ENCODE measurements around the gene LRRK2.
"Not testable (repeated sequence)": the region's sequence is repeated elsewhere in the genome, so short reads cannot be mapped to it uniquely, and the experiment has no call there.

- not testable (repeated sequence) for TF ChIP-seq CTCF (IDR thresholded peaks at IDR 0.05; ENCODE audit: control extremely low read depth in 1 of 3, insufficient read depth in 1 of 3, low read depth in 1 of 3, low read length in 3 of 3); CEBPB (IDR thresholded peaks at IDR 0.05; ENCODE audit: low read depth, low read length); YY1 (IDR thresholded peaks at IDR 0.05; ENCODE audit: low read depth, low read length); BRCA1 (IDR thresholded peaks at IDR 0.05; ENCODE audit: low read depth, low read length); SP1 (IDR thresholded peaks at IDR 0.05; ENCODE audit: low read depth, low read length); HDAC6 (IDR thresholded peaks at IDR 0.05; ENCODE audit: low read depth, low read length)
Observed at GRCh38 chr12:40250652-40251051, 25.9 kb downstream of the LRRK2 start.
